ENCODE data around the gene MAMLD1. TPM values are rescaled to one million over a fixed set of nuclear protein-coding genes. Genes with fewer than 3 reads are reported as not detected.

Gene MAMLD1
- total RNA-seq, 2 experiments from 2014 or later, result 1.7 to 1.8 TPM

GRCh38 chrX:150454508-150455214, 91.5 kb downstream of the MAMLD1 start:
- Mint-ChIP-seq H3K27ac (no peak overlapping the region), H3K4me3 (no peak overlapping the region)
- CTCF ChIA-PET, result no interaction called here

DNA sequence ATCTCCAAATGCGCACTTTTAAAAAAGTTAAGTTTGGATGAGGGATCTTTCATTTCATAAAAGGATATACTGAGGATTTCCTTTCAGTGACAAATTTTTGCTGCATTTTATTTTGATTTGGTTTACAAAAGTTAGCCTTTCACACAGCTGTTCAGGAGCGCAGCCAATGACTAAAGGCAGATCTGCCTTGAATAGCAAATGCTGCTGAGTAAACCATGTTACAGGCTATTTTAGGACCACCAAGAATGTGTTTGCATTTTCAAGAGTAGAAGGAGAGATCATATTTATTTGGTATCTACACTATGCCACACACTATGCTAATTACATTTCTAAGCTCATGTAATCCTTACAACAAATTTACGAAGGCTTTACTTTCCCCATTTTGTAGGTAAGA, 92.1 kb downstream of the MAMLD1 start:
- intact Hi-C loops (cut with micrococcal nuclease), result loop anchor here (10.0 kb wide), 1 partner anchor 940 kb away; the partner anchor contains the start of gene VMA21
- DNase-seq, result no peak
- CTCF ChIA-PET, result no interaction called here
- Mint-ChIP-seq H3K9me3 (no peaks in the 10 kb centered on the region), H3K27ac (no peak overlapping the region), H3K27me3 (ENCODE audit: low read depth) (no peaks in the 10 kb centered on the region), H3K36me3 (ENCODE audit: low read depth) (no peaks in the 10 kb centered on the region), H3K4me1 (ENCODE audit: low read depth) (peaks cover 28% of the 10 kb centered on the region), H3K4me3 (no peak overlapping the region)

More at GRCh38 chrX:150454508-150455214, 91.5 kb downstream of the MAMLD1 start:
- DNase-seq, result no peak
- no peaks in the 10 kb centered on the region for H3K27me3 Mint-ChIP-seq (ENCODE audit: low read depth)
- intact Hi-C loops (cut with micrococcal nuclease), result loop anchor here (5.0 to 10.0 kb wide), 2 partner anchors 228 to 940 kb away; partner anchors contain the start of gene VMA21
- H3K4me1 Mint-ChIP-seq (ENCODE audit: low read depth), result peaks cover 29% of the 10 kb centered on the region
- H3K9me3 Mint-ChIP-seq, result no peaks in the 10 kb centered on the region
- no peaks in the 10 kb centered on the region for H3K36me3 Mint-ChIP-seq (ENCODE audit: low read depth)

- peak; percentile 18 for DNase-seq
- intact Hi-C loops (cut with micrococcal nuclease), result loop anchor here (10.0 kb wide), 1 partner anchor 938 kb away; the partner anchor contains the start of gene VMA21
- H3K4me1 Mint-ChIP-seq (ENCODE audit: low read depth), result peaks cover 20% of the 10 kb centered on the region
- H3K36me3 Mint-ChIP-seq (ENCODE audit: low read depth), result no peaks in the 10 kb centered on the region
- CTCF ChIA-PET, result no interaction called here
- H3K27me3 Mint-ChIP-seq (ENCODE audit: low read depth), result no peaks in the 10 kb centered on the region
- H3K4me3 Mint-ChIP-seq, result no peak overlapping the region
- no peaks in the 10 kb centered on the region for H3K9me3 Mint-ChIP-seq
- no peak overlapping the region for H3K27ac Mint-ChIP-seq
Observed at GRCh38 chrX:150456466-150456865, 93.3 kb downstream of the MAMLD1 start.

DNA sequence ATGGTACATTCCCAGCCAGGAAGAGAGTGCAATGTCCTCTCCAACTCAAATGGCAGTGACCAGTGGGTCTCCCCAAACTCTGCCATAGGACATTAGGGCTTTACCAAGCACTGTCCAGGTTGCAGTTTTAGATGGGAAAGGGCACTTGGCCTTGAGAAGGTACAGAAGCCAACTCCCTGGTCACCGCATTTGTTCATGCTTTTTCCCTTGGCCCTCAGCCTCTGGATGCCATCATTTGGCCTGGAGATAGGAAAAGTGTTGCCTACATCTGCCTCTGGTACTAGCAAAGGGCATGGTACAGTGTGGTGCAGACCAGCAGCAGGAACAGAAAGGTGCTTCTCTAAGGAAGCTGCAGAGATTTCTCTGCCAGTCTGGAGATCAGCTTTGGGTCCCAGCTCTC, 93.8 kb downstream of the MAMLD1 start:
- Mint-ChIP-seq H3K27me3 (ENCODE audit: low read depth) (no peaks in the 10 kb centered on the region), H3K4me1 (ENCODE audit: low read depth) (peaks cover 16% of the 10 kb centered on the region), H3K36me3 (ENCODE audit: low read depth) (no peaks in the 10 kb centered on the region), H3K4me3 (no peak overlapping the region), H3K9me3 (no peaks in the 10 kb centered on the region), H3K27ac (no peak overlapping the region)
- intact Hi-C loops (cut with micrococcal nuclease), result loop anchor here (10.0 kb wide), 1 partner anchor 938 kb away; the partner anchor contains the start of gene VMA21
- CTCF ChIA-PET, result no interaction called here
- DNase-seq, result no peak

GRCh38 chrX:150459196-150459595, 96.1 kb downstream of the MAMLD1 start:
- Mint-ChIP-seq H3K27ac (no peak overlapping the region), H3K4me1 (ENCODE audit: low read depth) (peaks cover 16% of the 10 kb centered on the region), H3K9me3 (no peaks in the 10 kb centered on the region), H3K4me3 (no peak overlapping the region), H3K27me3 (ENCODE audit: low read depth) (no peaks in the 10 kb centered on the region), H3K36me3 (ENCODE audit: low read depth) (no peaks in the 10 kb centered on the region)
- intact Hi-C loops (cut with micrococcal nuclease), result loop anchor here (10.0 kb wide), 1 partner anchor 936 kb away; the partner anchor contains the start of gene VMA21
- DNase-seq, result no peak
- CTCF ChIA-PET, result no interaction called here

DNA sequence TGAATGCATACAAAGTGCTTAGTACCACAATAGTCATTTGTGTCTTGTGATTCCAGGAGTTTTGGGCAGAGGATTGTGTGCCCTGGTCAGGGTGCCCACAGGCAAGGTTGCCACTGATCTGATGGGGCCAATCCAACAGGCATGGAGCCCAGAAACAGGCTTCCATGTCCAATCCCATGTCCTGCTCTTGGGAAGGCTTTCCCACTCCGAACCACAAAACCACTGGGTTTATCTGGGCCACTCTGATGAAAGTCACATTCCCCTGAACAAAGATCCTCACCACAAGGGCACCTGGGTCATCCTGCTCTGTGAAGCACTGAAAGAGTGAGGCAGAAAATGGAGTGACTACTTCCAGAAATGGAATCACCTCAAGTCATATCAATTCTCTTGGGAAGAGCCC, 96.9 kb downstream of the MAMLD1 start:
- H3K4me3 Mint-ChIP-seq, result no peak overlapping the region
- no peaks in the 10 kb centered on the region for H3K36me3 Mint-ChIP-seq (ENCODE audit: low read depth)
- no peaks in the 10 kb centered on the region for H3K9me3 Mint-ChIP-seq
- CTCF ChIA-PET, result no interaction called here
- H3K27ac Mint-ChIP-seq, result no peak overlapping the region
- intact Hi-C loops (cut with micrococcal nuclease), result no loop called here
- no peaks in the 10 kb centered on the region for H3K27me3 Mint-ChIP-seq (ENCODE audit: low read depth)
- DNase-seq, result no peak
- peaks cover 16% of the 10 kb centered on the region for H3K4me1 Mint-ChIP-seq (ENCODE audit: low read depth)

DNA sequence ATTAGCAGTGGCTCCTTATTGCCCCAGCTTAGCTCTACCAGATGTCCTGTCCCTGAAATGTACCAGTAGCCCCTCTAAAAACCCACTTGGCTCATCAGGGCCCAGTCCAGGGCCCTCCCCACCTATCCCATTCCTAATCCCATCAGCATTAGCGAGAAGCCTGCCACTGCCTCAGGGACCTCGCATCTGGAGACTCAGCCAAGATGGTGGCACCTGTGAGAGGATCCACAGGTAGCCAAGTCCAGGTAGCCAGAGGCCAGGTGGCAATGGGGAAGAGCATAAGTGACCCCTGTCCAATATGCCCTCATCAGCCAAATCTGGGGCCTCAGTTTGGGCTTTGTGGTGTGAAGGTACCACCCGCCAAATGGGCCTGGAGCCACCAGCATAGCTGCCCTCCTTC, 97.7 kb downstream of the MAMLD1 start:
- CTCF ChIA-PET, result no interaction called here

DNA sequence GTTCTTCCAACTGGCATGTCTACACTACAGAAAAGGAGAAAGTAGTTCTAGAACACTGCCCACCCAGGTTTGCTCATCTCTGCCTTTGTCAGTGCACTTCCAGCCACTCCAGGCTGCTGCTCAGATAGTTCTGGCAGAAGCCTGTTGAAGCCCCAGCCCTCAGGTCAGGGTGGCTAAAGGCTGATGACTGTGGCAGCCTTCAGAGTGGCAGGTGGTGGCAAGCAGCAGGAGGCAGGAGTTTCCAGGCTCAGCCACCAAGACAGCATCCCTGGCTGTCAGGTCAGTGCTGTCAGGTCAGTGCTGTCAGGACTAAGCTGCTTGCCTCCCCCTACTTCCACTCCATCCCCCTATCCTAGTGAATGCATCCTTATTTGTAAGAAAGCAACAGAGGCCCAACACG, 100.4 kb downstream of the MAMLD1 start:
- intact Hi-C loops (cut with micrococcal nuclease), result no loop called here
- CTCF ChIA-PET, result no interaction called here

More for the DNA sequence above, 97.7 kb downstream of the MAMLD1 start:
- Mint-ChIP-seq H3K4me3 (no peak overlapping the region), H3K27ac (no peak overlapping the region), H3K4me1 (ENCODE audit: low read depth) (peaks cover 16% of the 10 kb centered on the region), H3K36me3 (ENCODE audit: low read depth) (no peaks in the 10 kb centered on the region), H3K27me3 (ENCODE audit: low read depth) (no peaks in the 10 kb centered on the region), H3K9me3 (no peaks in the 10 kb centered on the region)
- no peak for DNase-seq
- intact Hi-C loops (cut with micrococcal nuclease), result no loop called here

DNA sequence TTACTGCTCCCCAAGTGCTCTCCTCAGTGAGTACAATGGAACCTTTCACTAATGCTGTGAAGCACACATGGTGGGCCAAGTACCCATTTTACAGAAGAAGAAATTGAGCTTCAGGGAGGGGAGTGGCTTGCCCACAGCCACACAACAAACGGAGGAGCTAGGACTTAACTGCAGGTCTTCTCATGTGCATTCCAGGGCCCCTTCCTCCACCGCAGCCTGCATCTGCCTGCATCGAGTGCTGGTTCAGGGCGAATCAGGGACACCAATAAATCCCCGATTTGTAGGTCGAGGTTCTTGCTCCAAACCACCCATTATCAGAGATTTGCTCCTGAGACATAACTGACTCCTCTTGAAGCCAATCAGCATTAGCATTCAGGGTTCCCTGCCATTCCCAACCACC, 100.9 kb downstream of the MAMLD1 start:
- intact Hi-C loops (cut with micrococcal nuclease), result no loop called here
- Mint-ChIP-seq H3K36me3 (ENCODE audit: low read depth) (no peaks in the 10 kb centered on the region), H3K4me3 (no peak overlapping the region), H3K9me3 (no peaks in the 10 kb centered on the region), H3K27ac (no peak overlapping the region), H3K27me3 (ENCODE audit: low read depth) (no peaks in the 10 kb centered on the region), H3K4me1 (ENCODE audit: low read depth) (peaks cover 5% of the 10 kb centered on the region)
- CTCF ChIA-PET, result no interaction called here
- no peak for DNase-seq

More for the DNA sequence above, 100.4 kb downstream of the MAMLD1 start:
- Mint-ChIP-seq H3K36me3 (ENCODE audit: low read depth) (no peaks in the 10 kb centered on the region), H3K9me3 (no peaks in the 10 kb centered on the region), H3K4me1 (ENCODE audit: low read depth) (peaks cover 9% of the 10 kb centered on the region), H3K27ac (no peak overlapping the region), H3K27me3 (ENCODE audit: low read depth) (no peaks in the 10 kb centered on the region), H3K4me3 (no peak overlapping the region)
- no peak for DNase-seq

DNA sequence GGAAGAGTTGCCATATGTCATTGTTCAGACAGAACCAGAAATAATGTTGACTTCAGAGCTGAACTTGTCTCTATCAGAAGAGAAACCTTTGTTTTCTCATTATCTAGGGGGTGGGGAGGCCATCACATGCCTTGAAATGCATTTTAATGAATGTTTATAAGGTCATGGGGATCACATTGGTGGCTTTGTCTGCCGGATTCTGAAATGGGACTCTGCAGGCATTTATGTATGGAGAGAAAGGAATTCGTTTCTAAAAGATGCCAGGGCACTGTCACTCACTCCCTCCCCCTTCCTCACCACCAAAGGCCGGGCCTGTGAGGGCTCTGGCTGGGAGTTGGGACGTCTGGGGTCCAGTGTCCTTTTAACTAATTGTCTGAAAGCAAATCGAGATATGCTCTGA, 102.2 kb downstream of the MAMLD1 start:
- H3K27ac Mint-ChIP-seq, result no peak overlapping the region
- intact Hi-C loops (cut with micrococcal nuclease), result no loop called here
- DNase-seq, result no peak
- no peaks in the 10 kb centered on the region for H3K4me1 Mint-ChIP-seq (ENCODE audit: low read depth)
- no peaks in the 10 kb centered on the region for H3K27me3 Mint-ChIP-seq (ENCODE audit: low read depth)
- H3K36me3 Mint-ChIP-seq (ENCODE audit: low read depth), result no peaks in the 10 kb centered on the region
- no peaks in the 10 kb centered on the region for H3K9me3 Mint-ChIP-seq
- no peak overlapping the region for H3K4me3 Mint-ChIP-seq
- CTCF ChIA-PET, result no interaction called here

DNA sequence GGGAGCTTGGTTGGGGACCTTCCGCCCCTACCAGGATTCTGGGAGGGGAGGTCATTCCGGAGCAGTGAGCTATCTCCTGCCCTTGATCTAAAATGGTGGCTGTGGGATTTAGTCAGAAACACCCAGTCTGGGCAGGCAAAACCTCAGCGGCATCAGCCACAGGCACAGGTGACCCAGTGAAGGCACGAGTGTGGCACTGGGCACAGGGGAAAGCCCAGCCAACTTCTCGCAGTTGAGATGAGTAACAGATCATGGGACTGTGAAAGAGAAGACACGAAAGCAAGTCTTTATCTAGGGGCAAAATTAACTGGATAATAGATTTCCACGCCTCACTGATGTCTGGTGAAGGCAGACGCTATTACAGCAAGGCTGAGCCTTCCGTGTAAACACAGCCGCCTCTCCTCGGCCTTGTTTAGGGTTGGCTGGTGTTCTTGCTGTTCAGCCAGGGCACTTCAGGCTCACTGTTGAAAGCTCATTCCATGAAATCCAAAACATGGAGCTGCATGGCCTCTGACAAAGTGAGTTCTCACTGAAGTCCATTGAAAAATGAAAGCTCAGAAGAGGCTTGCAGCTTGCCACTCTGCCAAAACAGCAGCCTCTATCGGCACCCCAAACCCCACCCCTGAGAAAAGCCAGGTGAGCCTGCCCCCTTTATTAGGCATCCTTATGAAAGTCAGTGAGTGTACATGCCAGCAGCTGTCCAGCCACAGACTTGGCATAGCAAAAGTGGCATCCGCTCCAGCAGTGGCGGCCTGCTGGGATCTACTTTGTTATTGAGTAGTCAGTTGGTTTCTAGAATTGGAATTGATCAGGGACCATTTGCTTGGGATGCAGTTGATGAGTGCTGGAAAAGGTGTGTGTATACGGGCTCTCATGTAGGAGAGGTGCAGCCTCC, 103.0 kb downstream of the MAMLD1 start:
- H3K36me3 Mint-ChIP-seq (ENCODE audit: low read depth), result no peaks in the 10 kb centered on the region

GRCh38 chrX:150472306-150472705, 109.2 kb downstream of the MAMLD1 start:
- H3K9me3 Mint-ChIP-seq, result no peaks in the 10 kb centered on the region
- no peaks in the 10 kb centered on the region for H3K27me3 Mint-ChIP-seq (ENCODE audit: low read depth)
- DNase-seq, result no peak
- CTCF ChIA-PET, result no interaction called here
- intact Hi-C loops (cut with micrococcal nuclease), result no loop called here
- no peak overlapping the region for H3K27ac Mint-ChIP-seq
- H3K4me3 Mint-ChIP-seq, result no peak overlapping the region
- no peaks in the 10 kb centered on the region for H3K36me3 Mint-ChIP-seq (ENCODE audit: low read depth)
- peaks cover 1% of the 10 kb centered on the region for H3K4me1 Mint-ChIP-seq (ENCODE audit: low read depth)

More for the DNA sequence above, 103.0 kb downstream of the MAMLD1 start:
- DNase-seq, result no peak
- H3K4me1 Mint-ChIP-seq (ENCODE audit: low read depth), result no peaks in the 10 kb centered on the region
- H3K27ac Mint-ChIP-seq, result no peak overlapping the region
- H3K27me3 Mint-ChIP-seq (ENCODE audit: low read depth), result no peaks in the 10 kb centered on the region
- CTCF ChIA-PET, result no interaction called here
- intact Hi-C loops (cut with micrococcal nuclease), result no loop called here
- no peak overlapping the region for H3K4me3 Mint-ChIP-seq
- no peaks in the 10 kb centered on the region for H3K9me3 Mint-ChIP-seq
